ENCODE measurements around the gene ZNF774.

DNA sequence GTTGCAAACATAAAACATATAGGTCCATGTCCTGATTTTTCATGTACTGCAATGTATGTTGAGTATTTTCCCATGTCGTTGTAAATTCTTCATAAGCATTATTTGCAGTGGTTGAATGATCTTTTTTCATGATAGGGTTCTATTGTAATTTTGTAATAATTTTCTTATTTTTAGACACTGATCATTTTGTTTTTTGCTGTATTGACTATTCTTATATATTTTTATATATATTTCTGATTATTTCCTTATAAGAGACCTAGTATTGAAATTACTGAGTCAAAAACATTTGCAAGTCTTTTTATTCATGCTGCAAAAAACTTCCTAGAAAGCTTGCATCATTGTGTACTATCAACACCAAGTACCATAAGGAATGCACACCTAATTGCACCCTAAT lies 31.2 kb upstream of the ZNF774 start:
- TF ChIP-seq TAF1 (IDR thresholded peaks at IDR 0.05; ENCODE audit: low read depth, low read length): no peak
- no peak for TF ChIP-seq POLR2A (IDR thresholded peaks at IDR 0.05; ENCODE audit: low read depth, low read length)
- TF ChIP-seq SPI1 (IDR thresholded peaks at IDR 0.05; ENCODE audit: low read depth, low read length): no peak
- TF ChIP-seq POLR2AphosphoS5 (IDR thresholded peaks at IDR 0.05; ENCODE audit: low read depth, low read length): no peak
- TF ChIP-seq PAX5 (IDR thresholded peaks at IDR 0.05; ENCODE audit: insufficient read depth, low read length, severe bottlenecking): no peak
- TF ChIP-seq POU2F2 (IDR thresholded peaks at IDR 0.05; ENCODE audit: low read depth, low read length): no peak

Data from GM12891 (cell line).